Mesodermal cell (in vitro differentiated cells): ENCODE data around the gene ZNF134.
A peak's percentile ranks its signal among the peaks of the same experiment; 100 is the strongest.

Experiments used
- H3K27ac ChIP-seq: 2 replicates; pipeline ENCODE4 v1.7.0; 2013; ENCODE audit warnings: mild to moderate bottlenecking, low read depth, low read length, moderate library complexity; ENCODE audit not compliant: severe bottlenecking
- H3K36me3 ChIP-seq: 2 replicates; pipeline ENCODE4 v1.7.1; 2013; ENCODE audit warnings: mild to moderate bottlenecking, low read length, moderate library complexity; ENCODE audit not compliant: control insufficient read depth, insufficient read depth
- H3K4me1 ChIP-seq: one replicate; pipeline ENCODE4 v1.7.1; 2013; ENCODE audit warnings: mild to moderate bottlenecking, low read length; ENCODE audit not compliant: insufficient read depth, control insufficient read depth, poor library complexity, severe bottlenecking
- H3K4me3 ChIP-seq: 2 replicates; pipeline ENCODE4 v1.7.0; 2013; ENCODE audit warnings: low read length, control low read depth, mild to moderate bottlenecking; ENCODE audit not compliant: insufficient read depth, poor library complexity, severe bottlenecking; ENCODE audit errors: extremely low read depth
- H3K9me3 ChIP-seq: 2 replicates; pipeline ENCODE4 v1.7.1; 2013; ENCODE audit warnings: mild to moderate bottlenecking, low read length, moderate library complexity; ENCODE audit not compliant: control insufficient read depth
- WGBS, 2 experiments: methylation state at CpG; one replicate each; pipeline ENCODE4 v1.1.5; 2013; ENCODE audit warnings: missing lambda C conversion rate in 2 of 2; ENCODE audit not compliant: insufficient coverage in 2 of 2; 5-methylcytosine and 5-hydroxymethylcytosine counted together

Gene ZNF134

GRCh38 chr19:57641715-57642234 is 27.7 kb downstream of the ZNF134 start:
- Histone ChIP-seq H3K36me3 (peaks cover 60% of the 10 kb centered on the region), H3K4me3 (no peak overlapping the region), H3K4me1 (no peaks in the 10 kb centered on the region), H3K9me3 (peaks cover 21% of the 10 kb centered on the region), H3K27ac (no peak overlapping the region)
- WGBS, 2 experiments: 97 to 100% methylated on average over 3 to 4 of the region's 4 CpGs

GRCh38 chr19:57642396-57643046 is 28.5 kb downstream of the ZNF134 start:
- peaks cover 53% of the 10 kb centered on the region for H3K36me3 ChIP-seq
- H3K4me1 ChIP-seq: no peaks in the 10 kb centered on the region
- no peak overlapping the region for H3K4me3 ChIP-seq
- 83 to 94% methylated on average over 2 to 3 of the region's 4 CpGs for WGBS, 2 experiments
- peaks cover 15% of the 10 kb centered on the region for H3K9me3 ChIP-seq
- no peak overlapping the region for H3K27ac ChIP-seq

- Histone ChIP-seq H3K4me1 (no peaks in the 10 kb centered on the region), H3K27ac (no peak overlapping the region), H3K4me3 (no peak overlapping the region), H3K36me3 (peaks cover 47% of the 10 kb centered on the region), H3K9me3 (peaks cover 10% of the 10 kb centered on the region)
Observed at GRCh38 chr19:57643734-57644133, 29.7 kb downstream of the ZNF134 start.

DNA sequence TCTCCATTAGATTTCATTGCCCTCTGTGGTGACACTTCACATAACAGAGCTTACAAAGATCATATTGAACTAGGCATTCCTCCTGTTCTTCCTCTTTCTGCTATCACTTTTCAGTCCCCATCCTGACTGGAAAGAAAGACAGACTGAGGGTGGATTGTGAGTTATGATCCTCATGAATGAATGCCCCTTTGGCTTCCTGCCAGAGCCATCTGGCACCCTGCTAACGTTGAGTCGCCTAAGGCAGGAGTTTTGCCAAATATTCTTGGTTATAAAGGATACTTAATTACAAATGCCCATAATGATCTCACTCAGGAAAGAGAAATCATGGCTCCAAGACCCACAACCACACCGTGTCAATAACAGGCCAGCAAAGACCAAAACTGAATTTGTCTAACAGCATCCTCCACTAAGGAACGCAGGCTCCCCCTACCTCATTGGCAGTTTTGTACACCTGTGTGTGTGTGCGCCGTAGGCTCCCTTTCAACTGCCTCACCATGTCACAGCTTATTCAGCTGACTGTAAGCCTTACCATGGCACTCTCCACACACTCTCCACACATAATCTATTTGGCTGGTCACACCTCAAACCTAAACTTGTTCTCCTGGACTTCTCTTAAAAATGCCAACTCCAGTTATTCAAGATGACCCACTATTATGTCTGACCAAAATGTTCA is 34.4 kb downstream of the ZNF134 start:
- peaks cover 9% of the 10 kb centered on the region for H3K4me1 ChIP-seq
- peaks cover 6% of the 10 kb centered on the region for H3K9me3 ChIP-seq
- no peak overlapping the region for H3K4me3 ChIP-seq
- no peak overlapping the region for H3K27ac ChIP-seq
- peaks cover under 1% of the 10 kb centered on the region for H3K36me3 ChIP-seq
- 76 to 86% methylated on average over 4 of the region's 6 CpGs for WGBS, 2 experiments

DNA sequence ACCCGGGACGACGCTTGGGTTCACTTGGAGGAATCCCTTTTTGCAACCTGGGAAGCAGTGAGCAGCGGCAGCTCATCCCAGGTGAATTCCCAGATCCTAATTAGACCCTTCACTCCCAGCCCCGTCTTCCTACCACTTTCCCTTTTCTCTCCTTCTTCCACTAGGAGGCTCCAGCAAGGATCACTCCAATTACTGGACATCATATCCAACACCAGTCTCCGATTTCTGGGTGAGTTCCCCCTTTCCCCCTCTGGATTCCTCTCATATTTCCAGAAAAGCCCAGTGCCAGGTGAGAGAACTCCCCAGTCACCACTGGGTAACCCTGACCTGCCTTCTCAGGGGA is 37.6 kb downstream of the ZNF134 start:
- Histone ChIP-seq H3K4me1 (peaks cover 9% of the 10 kb centered on the region), H3K27ac (no peak overlapping the region), H3K36me3 (no peaks in the 10 kb centered on the region), H3K9me3 (peaks cover 11% of the 10 kb centered on the region), H3K4me3 (no peak overlapping the region)
- WGBS, 2 experiments: 78 to 81% methylated on average over 6 of the region's 6 CpGs

DNA sequence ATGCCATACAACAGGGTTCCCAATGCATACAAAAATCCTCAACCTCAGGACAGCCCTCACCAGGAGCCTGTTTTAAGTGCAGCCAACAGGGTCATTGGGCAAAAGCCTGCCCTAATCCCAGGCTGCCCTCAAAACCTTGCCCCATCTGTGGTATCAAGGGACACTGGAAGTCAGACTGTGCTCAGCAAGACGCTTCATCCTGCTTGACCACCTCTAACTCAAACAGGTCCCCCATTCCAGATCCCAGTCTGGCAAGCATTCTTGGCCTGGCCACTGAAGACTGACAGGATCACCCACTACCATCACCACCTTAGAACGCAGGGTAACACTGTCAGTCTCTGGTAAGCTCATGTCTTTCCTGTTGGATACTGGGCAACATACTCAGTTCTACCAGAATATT is 39.6 kb downstream of the ZNF134 start:
- WGBS, 2 experiments: 69 to 83% methylated on average over 1 to 2 of the region's 2 CpGs
- H3K9me3 ChIP-seq: peaks cover 11% of the 10 kb centered on the region
- no peak overlapping the region for H3K4me3 ChIP-seq
- H3K4me1 ChIP-seq: peaks cover 9% of the 10 kb centered on the region
- H3K36me3 ChIP-seq: no peaks in the 10 kb centered on the region
- H3K27ac ChIP-seq: no peak overlapping the region

DNA sequence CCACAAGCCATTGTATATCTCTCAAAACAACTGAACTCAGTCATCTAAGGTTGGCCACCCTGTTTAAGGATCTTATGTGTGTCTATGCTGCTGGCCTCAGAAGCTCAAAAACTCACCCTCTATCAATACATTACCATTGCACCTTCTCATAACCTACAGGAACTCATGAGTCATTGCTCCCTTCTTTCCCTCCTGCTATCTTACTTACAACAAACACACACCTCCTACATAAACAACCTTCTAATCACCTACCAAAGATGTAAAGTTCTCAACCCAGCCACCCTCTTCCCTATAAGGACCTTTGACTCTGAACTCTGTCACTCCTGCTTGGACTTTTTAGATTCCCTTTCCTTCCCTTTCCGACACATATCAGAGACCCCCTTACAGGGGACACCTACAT is 41.4 kb downstream of the ZNF134 start:
- WGBS, 2 experiments: 85 to 90% methylated on average over 1 of the region's 1 CpG
- peaks cover 11% of the 10 kb centered on the region for H3K9me3 ChIP-seq
- H3K27ac ChIP-seq: no peak overlapping the region
- no peak overlapping the region for H3K4me3 ChIP-seq
- peaks cover 9% of the 10 kb centered on the region for H3K4me1 ChIP-seq
- no peaks in the 10 kb centered on the region for H3K36me3 ChIP-seq

DNA sequence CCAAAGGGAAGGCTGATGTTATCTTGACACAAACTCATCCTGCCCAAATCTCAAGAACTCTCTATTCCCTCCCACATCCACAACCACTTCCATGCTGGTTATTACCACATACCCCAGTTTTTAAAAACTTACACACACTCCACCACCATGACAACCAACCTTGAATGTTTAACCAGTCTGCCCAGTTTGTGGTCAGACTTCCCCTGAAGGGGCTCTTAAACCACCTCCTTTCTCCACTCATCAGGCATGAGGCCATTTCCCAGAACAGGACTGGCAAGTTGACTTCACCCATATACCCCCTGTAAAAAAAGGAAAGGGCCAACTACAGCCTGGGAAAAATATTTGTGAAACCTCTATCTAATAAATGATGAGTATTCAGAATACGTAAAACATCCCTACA is 42.3 kb downstream of the ZNF134 start:
- no peak overlapping the region for H3K27ac ChIP-seq
- peaks cover 11% of the 10 kb centered on the region for H3K9me3 ChIP-seq
- no peaks in the 10 kb centered on the region for H3K36me3 ChIP-seq
- H3K4me1 ChIP-seq: peaks cover 6% of the 10 kb centered on the region
- no peak overlapping the region for H3K4me3 ChIP-seq
- WGBS, 2 experiments: no CpG with 5 or more reads among the region's 1 CpG

DNA sequence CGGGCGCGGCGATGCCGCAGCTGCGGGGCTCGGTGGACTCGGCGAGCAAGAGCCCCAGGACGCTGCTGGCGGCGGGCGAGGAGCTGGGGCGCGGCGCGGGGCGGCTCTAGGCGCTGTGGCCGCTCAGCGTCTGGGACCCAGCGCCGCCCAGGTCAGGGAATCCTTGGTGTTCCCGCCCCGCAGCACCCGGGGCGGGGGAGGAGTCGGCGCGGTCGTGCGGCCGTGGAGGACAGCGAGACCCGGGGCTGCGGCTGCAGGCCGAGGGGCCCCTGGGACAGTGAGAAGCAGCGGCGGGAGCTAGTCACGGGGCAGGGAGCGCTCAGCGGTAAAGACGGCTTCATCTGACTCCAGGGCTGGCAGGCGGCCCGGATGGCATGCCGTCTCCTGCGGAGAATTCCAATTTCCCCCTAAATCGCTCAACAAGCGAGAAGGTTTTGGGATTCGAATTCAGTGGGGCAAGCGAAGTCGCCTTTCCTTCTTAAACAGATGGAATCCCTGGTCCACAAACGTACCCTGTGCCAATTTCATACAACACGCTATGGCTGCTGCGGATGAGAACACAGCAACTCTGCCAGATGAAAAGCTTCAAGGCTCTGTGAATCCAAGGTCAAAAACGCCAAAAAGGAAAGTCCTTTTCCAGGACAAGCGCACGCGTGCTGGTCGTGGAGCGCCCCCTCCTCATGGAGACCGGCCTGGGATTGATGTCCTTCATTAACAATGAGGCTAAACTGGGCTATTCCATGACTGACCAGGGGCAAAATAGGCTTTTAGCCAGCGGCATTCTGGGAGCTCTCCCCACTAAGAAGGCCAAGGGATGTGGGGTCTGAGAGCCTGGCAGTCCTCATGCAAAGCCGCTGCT is 50.5 kb downstream of the ZNF134 start:
- Histone ChIP-seq H3K36me3 (no peaks in the 10 kb centered on the region), H3K4me3 (peak overlapping the region; percentile 50), H3K9me3 (no peaks in the 10 kb centered on the region), H3K4me1 (no peaks in the 10 kb centered on the region), H3K27ac (no peak overlapping the region)
- WGBS, 2 experiments: 2 to 4% methylated on average over 60 to 62 of the region's 64 CpGs

DNA sequence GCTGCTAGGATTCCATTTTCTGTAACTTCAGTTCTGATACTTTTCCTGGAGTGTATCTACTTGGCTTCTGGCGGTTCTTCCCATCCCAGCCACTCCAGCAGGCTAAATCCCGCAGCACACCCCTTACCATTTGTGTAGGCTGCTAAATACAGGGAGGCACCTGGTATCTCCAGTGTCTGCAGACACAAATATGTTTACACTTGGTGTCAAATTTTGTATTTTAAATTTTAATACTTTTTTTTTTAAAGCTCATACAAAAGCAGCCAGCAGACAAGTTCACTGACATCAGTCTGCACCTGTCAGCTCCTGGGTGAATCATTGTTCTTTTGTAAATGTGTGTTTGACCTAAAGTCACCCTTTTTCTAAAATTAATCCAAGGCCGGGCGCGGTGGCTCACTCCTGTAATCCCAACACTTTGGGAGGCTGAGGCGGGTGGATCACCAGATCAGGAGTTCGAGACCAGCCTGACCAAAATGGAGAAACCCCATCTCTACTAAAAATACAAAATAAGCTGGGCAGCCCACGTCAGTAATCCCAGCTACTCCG is 51.3 kb downstream of the ZNF134 start:
- H3K9me3 ChIP-seq: no peaks in the 10 kb centered on the region
- H3K36me3 ChIP-seq: no peaks in the 10 kb centered on the region
- H3K4me1 ChIP-seq: no peaks in the 10 kb centered on the region
- H3K4me3 ChIP-seq: no peak overlapping the region
- WGBS, 2 experiments: 87 to 100% methylated on average over 2 to 7 of the region's 9 CpGs
- H3K27ac ChIP-seq: no peak overlapping the region
